ENCODE measurements around the gene TEDC1.
A peak's percentile ranks its signal among the peaks of the same experiment; 100 is the strongest.

Gene TEDC1

DNA sequence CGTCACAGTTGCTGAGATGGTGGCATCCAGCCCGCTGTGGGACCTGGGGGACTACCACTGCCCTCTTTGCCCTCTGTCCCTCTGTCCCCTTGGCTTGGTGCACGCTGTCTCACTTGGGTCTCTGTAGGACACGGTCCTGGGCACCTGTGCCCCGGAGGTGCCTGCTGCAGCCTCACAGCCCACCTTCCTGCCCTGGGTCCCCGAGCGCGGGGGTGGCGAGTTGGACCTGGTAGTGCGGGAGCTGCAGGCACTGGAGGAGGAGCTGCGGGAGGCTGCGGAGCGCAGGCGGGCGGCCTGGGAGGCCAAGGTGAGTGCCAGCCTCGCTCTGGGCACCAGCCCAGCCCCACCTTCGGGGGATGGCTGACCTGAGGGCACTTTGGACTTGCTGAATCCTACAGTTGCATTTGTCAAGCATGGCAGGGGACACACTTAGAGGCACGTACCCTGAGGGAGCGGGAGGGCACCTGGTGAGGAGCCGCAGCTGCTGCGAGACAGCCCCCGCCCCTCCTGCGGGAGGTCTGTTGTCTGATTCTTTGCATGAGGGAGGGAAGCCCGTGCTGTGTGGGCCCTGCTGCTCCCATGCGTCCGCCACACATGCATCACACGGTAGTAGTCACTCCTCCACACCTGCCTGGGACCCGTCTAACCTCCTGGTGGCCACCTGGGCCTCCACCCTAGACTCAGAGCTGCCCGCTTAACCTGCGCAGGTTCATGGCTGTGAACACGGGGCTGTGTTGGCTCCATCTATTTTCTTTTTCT, 6.8 kb downstream of the TEDC1 start:
- ATAC-seq: no peak
- no peak for DNase-seq

DNA sequence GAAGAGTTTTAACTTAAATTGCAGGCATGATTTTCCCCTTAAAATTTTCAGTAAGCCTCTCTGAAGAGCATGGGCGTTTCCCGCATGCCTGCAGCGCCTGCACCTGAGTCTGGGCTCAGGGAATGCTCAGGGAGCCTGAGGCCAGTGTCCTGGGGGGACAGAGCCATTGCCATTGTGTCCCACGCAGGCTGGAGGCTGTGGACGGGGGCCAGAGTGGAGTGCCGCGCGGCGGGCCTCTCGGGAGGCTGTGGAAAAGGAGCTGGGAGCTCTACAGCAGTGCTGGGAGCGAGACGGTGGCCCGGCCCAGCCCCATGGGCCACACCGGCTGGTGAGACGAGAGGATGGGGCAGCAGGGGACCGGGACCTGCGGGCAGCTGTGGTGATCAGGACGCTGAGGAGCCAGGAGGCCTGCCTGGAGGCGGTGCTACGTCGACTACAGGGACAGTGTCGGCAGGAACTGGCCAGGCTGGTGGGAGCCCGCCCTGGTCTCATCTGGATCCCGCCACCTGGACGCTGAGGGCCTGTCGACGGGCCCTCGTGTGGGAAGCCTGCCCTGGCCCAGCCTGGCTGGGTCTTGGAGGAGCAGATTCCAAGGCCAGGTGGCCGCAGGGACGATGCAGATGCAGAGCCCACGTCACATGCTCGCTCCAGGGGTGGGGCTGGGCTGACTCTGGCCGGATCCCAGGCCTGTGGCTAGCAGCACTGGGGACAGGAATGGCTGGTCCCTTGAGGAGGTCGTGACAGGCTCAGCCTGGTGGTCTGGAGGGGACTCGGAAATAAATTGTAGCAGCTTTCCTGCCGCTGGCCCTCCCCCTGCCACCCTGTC, 7.6 kb downstream of the TEDC1 start:
- DNase-seq: no peak
- no peak for ATAC-seq

GRCh38 chr14:105499256-105500035, 8.4 kb downstream of the TEDC1 start:
- no peak for ATAC-seq

DNA sequence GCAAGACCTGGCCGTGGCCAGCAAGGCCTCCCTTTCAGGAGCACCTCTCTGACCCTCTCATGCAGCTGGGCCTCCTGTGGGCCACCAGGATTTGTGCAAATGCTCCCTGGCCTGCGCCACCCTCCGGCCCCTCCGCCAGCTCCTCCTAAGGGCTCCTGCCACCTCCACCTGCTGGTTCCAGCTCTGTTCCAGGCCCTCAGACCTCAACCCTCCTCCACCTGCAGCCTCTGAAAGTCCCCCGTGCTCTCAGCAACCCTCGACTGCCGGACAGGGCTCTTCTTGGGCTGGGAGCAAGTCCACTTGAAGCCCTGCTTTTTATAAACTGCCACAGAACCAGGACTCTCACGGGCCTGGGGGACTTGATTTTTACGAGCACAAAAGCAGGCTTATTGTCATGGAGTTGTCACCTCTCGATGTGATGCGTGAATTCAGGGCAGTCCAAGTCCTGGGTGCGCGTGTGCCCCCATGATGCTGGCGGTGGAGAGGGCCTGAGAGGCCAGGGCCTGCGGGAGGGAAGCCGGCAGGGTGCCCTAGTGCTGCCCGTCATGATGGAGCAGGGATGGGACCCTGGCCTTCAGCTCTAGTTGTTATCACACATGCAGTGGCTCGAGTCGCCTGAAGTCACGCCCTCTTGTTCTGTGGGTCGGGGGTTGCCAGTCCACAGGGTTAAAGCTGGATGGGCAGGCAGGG, 9.1 kb downstream of the TEDC1 start:
- ATAC-seq (no peak), DNase-seq (no peak)

More at GRCh38 chr14:105499256-105500035, 8.4 kb downstream of the TEDC1 start:
- DNase-seq: no peak

DNA sequence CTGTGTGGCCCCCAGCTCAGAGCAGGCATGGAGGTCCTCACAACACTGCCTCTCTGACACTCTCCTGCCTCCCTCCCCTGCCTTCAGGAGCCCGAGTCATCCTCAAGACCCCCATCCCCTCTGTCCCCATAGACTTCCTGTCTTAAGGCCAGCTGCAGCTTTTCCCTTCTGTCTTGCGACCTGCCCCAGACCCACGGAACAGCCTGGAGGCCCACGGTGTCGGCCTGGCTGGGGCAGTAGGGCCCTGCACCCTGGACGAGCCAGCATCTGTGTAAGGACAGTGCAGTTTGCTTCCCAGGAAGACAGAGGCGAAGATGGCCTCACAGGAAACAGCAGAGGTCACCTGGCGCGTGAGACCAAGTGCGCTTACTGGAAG, 9.7 kb downstream of the TEDC1 start:
- no peak for DNase-seq
- no peak for ATAC-seq

DNA sequence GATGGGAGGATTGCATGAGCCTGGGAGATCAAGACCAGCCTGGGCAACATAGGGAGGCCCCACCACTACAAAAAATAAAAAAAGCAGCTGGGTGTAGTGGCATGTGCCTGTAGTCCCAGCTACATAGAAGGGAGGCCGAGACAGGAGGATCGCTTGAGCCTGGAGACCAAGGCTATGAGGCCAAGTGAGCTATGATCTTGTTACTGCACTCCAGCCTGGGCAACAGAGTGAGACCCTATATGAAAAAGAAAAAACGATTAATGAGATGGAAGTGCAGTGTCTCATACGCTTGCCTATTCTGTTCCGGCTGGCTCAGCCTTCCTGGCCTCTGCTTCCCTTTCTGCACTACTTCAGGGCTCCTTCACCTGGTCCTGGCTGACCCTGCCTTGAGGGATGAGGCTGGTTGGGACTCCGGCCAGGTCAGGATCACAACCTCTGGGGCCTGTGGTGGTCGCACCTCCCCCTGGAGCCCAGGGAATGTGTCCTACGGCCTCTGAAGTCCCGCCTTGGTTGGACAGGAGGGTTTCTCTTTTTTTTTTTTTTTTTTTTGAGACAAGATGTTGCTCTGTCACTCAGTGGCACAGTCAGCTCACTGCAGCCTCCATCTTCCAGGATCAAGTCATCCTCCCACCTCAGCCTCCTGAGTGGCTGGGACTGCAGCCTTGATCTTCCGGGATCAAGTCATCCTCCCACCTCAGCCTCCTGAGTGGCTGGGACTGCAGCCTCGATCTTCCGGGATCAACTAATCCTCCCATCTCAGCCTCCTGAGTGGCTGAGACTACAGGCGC, 10.7 kb downstream of the TEDC1 start:
- DNase-seq (no peak), ATAC-seq (no peak)

- peak; percentile 5 for ATAC-seq
- no peak for DNase-seq
These were observed 11.6 kb downstream of the TEDC1 start for GRCh38 chr14:105502446-105503295.

- no peak for ATAC-seq
- DNase-seq: no peak
These were observed 12.2 kb downstream of the TEDC1 start for GRCh38 chr14:105503296-105503640.

GRCh38 chr14:105503935-105504692, 13.1 kb downstream of the TEDC1 start:
- DNase-seq: no peak

DNA sequence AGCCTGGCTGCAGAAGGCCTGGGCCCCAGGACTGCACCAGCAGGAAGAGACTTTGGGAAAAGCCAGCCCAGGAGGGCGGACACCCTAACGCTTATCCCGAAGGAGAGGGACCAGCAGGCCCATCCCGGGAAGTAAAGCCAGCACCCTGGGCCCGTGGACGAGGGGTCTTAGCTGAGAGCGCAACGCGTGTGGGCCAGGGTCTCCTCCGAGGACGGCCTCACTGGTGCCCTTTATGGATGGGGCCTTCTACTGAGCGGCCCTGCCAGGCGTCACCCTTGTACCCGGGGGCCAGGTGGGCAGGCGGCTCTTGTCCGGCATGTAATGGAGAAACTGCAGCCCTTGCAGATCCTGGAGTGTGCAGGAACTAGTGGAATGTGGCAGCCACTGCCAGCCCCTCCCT, 14.1 kb downstream of the TEDC1 start:
- ATAC-seq (no peak), DNase-seq (no peak)

More at GRCh38 chr14:105503935-105504692, 13.1 kb downstream of the TEDC1 start:
- ATAC-seq: no peak

GRCh38 chr14:105507247-105507646, 16.2 kb downstream of the TEDC1 start:
- ATAC-seq: no peak
- no peak for DNase-seq

DNA sequence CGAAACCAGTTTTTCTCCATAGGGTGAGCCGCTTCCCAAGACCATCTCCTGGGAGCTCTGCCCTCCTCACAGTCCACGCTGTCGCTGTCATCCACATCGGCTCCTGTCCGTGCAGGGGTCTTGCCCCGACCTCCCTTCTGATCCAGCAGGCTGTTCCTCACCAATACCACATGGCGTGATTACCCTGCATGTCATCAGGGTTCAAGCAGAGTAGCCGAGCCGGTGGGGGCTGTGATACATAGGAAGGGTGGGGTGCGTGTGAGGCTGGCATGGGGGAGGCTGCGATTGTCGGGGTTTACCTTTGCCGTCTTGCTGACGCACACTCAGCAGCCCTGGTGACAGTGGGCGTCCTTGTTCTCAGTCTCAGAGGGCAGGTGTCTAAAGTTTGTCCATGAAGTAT, 17.0 kb downstream of the TEDC1 start:
- no peak for ATAC-seq
- DNase-seq: no peak

GRCh38 chr14:105508601-105509000, 17.6 kb downstream of the TEDC1 start:
- no peak for ATAC-seq

DNA sequence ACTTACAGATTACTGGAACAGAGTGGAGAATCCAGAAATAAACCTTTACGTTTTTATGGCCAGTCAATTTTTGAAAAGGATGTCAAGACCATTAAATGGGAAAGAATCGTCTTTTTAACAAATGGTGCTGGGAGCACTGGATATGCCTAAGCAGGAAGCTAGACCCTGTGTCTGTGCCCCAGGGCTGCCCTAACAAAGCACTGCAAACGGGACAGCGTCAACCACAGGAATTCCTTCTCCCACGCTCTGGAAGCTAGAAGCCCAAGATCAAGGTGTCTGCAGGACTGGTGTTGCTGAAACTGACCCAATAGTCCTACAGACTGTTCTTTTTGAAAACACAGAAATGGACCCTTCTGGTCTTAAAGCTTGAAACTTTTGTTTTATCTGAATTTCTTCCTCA, 26.1 kb downstream of the TEDC1 start:
- ATAC-seq (no peak), DNase-seq (no peak)

More at GRCh38 chr14:105508601-105509000, 17.6 kb downstream of the TEDC1 start:
- DNase-seq: no peak

GRCh38 chr14:105519946-105520698, 29.1 kb downstream of the TEDC1 start:
- ATAC-seq: no peak
- DNase-seq: no peak

- no peak for DNase-seq
- no peak for ATAC-seq
These were observed 34.3 kb downstream of the TEDC1 start for GRCh38 chr14:105525326-105525725.

DNA sequence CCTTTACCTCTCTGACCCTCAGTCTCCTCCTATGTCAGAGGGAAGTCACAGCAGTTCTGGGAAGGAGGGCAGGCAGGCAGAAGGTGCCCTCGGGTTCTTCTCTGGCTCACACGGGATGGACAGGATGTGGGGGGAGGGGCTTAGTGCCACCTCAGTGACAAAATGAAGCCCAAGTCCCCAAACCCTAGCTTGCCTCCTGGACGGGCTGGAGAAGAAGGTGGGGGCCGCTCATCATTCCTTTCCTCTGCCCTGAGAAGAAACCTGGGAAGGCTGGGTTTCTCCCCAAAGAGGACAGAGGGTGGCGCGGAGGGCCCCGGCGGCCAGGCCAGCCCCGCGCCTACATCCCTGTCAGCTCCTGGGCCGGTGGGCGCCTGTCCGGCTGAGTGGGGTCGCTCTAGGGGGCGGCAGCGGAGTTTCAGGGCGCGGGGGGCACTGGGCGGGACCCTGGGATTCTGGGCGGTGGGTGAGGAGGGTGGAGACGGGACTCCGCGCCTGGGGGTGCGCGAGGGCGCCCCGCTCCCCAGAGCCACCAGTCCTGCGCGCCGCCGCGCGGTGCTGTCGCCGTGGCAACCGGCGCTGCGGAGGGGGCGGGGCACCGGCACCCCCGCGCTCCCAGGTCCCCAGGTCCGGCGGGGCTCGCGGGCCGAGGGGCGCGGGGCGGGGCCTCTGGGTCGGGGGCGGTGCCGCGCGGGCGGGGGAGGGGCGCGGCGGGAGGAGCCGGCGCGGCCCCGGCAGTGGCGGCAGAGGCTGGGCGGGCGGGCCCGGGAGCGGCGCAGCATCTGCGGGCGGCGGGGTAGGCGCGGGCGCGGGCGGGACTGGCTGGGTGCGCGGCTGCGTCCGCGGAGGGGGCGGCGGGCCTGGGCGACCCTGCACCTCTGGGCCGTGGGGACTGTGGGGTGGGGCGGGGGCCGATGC, 35.1 kb downstream of the TEDC1 start, which contains the start of gene TMEM121:
TSS of gene TMEM121 (plus strand) at position 723 of the 915 bp plus-strand sequence. CDS start 2,252 bp downstream, outside the sequence.
- no peak for ATAC-seq

More for the DNA sequence above, 35.1 kb downstream of the TEDC1 start, which contains the start of gene TMEM121:
- DNase-seq: peak; percentile 59
